Neural crest cell (in vitro differentiated cells): ENCODE results near the gene ZCCHC14. TPM values are rescaled to one million over a fixed set of nuclear protein-coding genes. Genes with fewer than 3 reads are reported as not detected.

Experiments used
- DNase-seq: peaks from one replicate; pipeline ENCODE4 v3.0.0; 2021; ENCODE audit warnings: low read depth, mixed read lengths, low spot score
- H3K27ac Mint-ChIP-seq: one replicate; pipeline ENCODE4 v1.8.0; 2021; ENCODE audit warnings: mild to moderate bottlenecking, mixed read lengths; ENCODE audit not compliant: unreplicated experiment
- H3K27me3 Mint-ChIP-seq: 2 replicates; pipeline ENCODE4 v1.8.0; 2021; ENCODE audit warnings: low read depth, mild to moderate bottlenecking, mixed read lengths
- H3K36me3 Mint-ChIP-seq: 2 replicates; pipeline ENCODE4 v1.8.0; 2021; ENCODE audit warnings: low read depth, mild to moderate bottlenecking, mixed read lengths
- H3K4me1 Mint-ChIP-seq: 2 replicates; pipeline ENCODE4 v1.8.0; 2021; ENCODE audit warnings: mixed read lengths
- H3K4me3 Mint-ChIP-seq: one replicate; pipeline ENCODE4 v1.8.0; 2021; ENCODE audit warnings: mild to moderate bottlenecking, mixed read lengths
- H3K9me3 Mint-ChIP-seq: 2 replicates; pipeline ENCODE4 v1.8.0; 2021; ENCODE audit warnings: mixed read lengths
- CTCF ChIP-seq: fragments of 200-600 bp; sonication (generic); conservative IDR thresholded peaks from 2 replicates; pipeline ENCODE4 v1.5.0; 2021; ENCODE audit warnings: antibody characterized with exemption, mild to moderate bottlenecking
- total RNA-seq: library from RNA; stranded (reverse); gene quantifications from 2 replicates; pipeline ENCODE4 v1.2.1, GENCODE V29; 2021

ZCCHC14 gene
- total RNA-seq, 1 donor from 2014 or later: 45.5 TPM

- Mint-ChIP-seq H3K4me1 (peaks cover 8% of the 10 kb centered on the region), H3K4me3 (no peak overlapping the region), H3K27me3 (no peaks in the 10 kb centered on the region), H3K9me3 (no peaks in the 10 kb centered on the region), H3K27ac (no peak overlapping the region), H3K36me3 (peaks cover 2% of the 10 kb centered on the region)
- no peak for DNase-seq
- TF ChIP-seq CTCF: no peak
Measured at GRCh38 chr16:87361916-87362619, 130.8 kb downstream of the ZCCHC14 start.

- no peak for TF ChIP-seq CTCF
- H3K27me3 Mint-ChIP-seq: no peaks in the 10 kb centered on the region
- H3K4me3 Mint-ChIP-seq: no peak overlapping the region
Measured at GRCh38 chr16:87360862-87361610, 131.8 kb downstream of the ZCCHC14 start.

DNA sequence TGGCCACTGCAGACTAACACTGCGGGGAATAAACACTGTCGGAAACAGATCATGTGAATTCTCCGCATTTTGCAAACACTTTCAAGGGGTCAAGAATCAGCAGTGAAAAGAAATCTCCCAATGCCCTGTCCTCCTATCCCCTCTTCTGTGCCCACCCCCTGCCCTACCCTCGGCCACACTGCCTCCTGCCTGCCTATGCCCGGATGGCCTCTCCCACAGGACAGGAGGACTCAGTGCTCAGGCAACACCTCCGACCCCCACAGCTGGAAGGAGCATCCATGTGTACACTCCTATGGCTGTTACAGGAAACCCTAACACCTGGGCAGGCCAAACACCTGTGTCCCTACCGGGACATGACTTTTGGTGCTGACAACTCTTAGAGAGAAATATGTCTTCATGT, 133.7 kb downstream of the ZCCHC14 start:
- H3K27me3 Mint-ChIP-seq: no peaks in the 10 kb centered on the region
- H3K9me3 Mint-ChIP-seq: no peaks in the 10 kb centered on the region
- H3K36me3 Mint-ChIP-seq: peaks cover 2% of the 10 kb centered on the region
- DNase-seq: no peak
- TF ChIP-seq CTCF: no peak
- H3K4me3 Mint-ChIP-seq: no peak overlapping the region
- no peak overlapping the region for H3K27ac Mint-ChIP-seq
- H3K4me1 Mint-ChIP-seq: peaks cover 22% of the 10 kb centered on the region

More at GRCh38 chr16:87360862-87361610, 131.8 kb downstream of the ZCCHC14 start:
- H3K36me3 Mint-ChIP-seq: peaks cover 2% of the 10 kb centered on the region
- no peak overlapping the region for H3K27ac Mint-ChIP-seq
- no peak for DNase-seq
- peaks cover 15% of the 10 kb centered on the region for H3K4me1 Mint-ChIP-seq
- no peaks in the 10 kb centered on the region for H3K9me3 Mint-ChIP-seq

DNA sequence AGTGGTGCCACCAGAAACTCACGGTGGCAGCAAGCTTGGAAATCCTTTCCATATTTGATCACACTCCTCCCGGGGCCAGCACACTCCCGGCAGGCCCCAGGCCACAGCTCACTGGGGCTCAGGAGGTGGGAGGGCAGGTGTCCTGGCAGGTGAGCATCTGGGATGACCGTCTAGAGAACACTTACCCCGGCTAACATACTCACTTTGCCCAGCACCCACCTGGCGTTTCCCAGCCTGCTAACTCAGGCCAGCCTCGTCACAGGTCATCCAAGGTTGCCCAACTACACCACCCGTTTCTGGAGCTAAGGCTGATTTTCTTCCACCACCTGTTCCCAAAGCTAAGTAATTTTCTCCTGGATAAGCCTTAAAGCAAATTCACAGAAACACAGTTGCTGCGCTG, 134.1 kb downstream of the ZCCHC14 start:
- H3K4me3 Mint-ChIP-seq: no peak overlapping the region
- H3K9me3 Mint-ChIP-seq: no peaks in the 10 kb centered on the region

DNA sequence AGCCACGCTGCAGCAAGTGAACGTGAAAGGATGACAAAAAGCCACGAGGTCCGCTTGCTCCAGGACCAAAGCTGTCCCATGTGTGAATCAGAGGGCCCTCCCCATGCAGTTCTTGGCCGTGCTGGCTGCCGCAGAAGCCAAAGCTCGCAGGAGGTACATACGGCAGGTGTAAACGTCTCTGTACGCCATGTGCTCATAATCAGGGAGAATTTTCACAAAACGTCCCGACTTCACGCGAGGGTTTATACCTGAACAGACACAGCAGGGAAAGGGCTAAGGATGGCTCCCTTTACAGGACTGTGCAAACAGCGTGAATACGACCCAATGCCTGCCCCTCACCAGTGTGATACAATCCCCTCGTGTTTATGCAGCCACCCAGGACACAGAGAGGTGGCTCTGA, 134.6 kb downstream of the ZCCHC14 start:
- Mint-ChIP-seq H3K4me3 (no peak overlapping the region), H3K27ac (no peak overlapping the region), H3K9me3 (no peaks in the 10 kb centered on the region), H3K36me3 (peaks cover 2% of the 10 kb centered on the region), H3K4me1 (peaks cover 14% of the 10 kb centered on the region), H3K27me3 (no peaks in the 10 kb centered on the region)
- TF ChIP-seq CTCF: no peak
- DNase-seq: no peak

More for the DNA sequence above, 134.1 kb downstream of the ZCCHC14 start:
- Mint-ChIP-seq H3K4me1 (peaks cover 17% of the 10 kb centered on the region), H3K36me3 (peaks cover 2% of the 10 kb centered on the region), H3K27ac (no peak overlapping the region), H3K27me3 (no peaks in the 10 kb centered on the region)
- DNase-seq: no peak
- TF ChIP-seq CTCF: no peak
